Panc1 (cell line): ENCODE data around the gene PPP4R1.

ENCODE experiments used
- CTCF ChIP-seq: fragments of 450-650 bp; IDR thresholded peaks from 2 replicates; pipeline ENCODE4 v1.5.1; 2017; ENCODE audit warnings: mild to moderate bottlenecking
- POLR2AphosphoS5 ChIP-seq: IDR thresholded peaks from 2 replicates; pipeline ENCODE4 v1.6.1; 2012; ENCODE audit warnings: mild to moderate bottlenecking, low read depth, low read length, moderate library complexity

- TF ChIP-seq CTCF (no peak), POLR2AphosphoS5 (no peak)
Measured at GRCh38 chr18:9565407-9565806, 49.0 kb downstream of the PPP4R1 start.
